Fibroblast of villous mesenchyme (primary cell): Measurements from ENCODE around the gene TFPT. TPM values are rescaled to one million over a fixed set of nuclear protein-coding genes. Genes with fewer than 3 reads are reported as not detected.

Source experiments
- DNase-seq: peaks from one replicate; pipeline ENCODE4 v3.0.0-alpha.2; 2010; ENCODE audit warnings: low read depth
- H3K4me3 ChIP-seq: 2 replicates; pipeline ENCODE4 v1.5.1; 2011; ENCODE audit warnings: low read depth, mild to moderate bottlenecking, low read length
- CTCF ChIP-seq: IDR thresholded peaks from 2 replicates; pipeline ENCODE4 v1.5.1; 2012; ENCODE audit warnings: low read depth, mild to moderate bottlenecking, low read length; ENCODE audit not compliant: insufficient read depth
- total RNA-seq: library from RNA; depleted of rRNA; stranded (reverse); fragments of >200 nt; gene quantifications from 2 replicates; pipeline ENCODE4 v1.2.3, GENCODE V29; 2012

Gene TFPT
- total RNA-seq: 17.7 and 20.9 TPM in 2 replicates

- DNase-seq: peak; percentile 99
- TF ChIP-seq CTCF: no peak
- H3K4me3 ChIP-seq: peak within 1 kb of the TSS; percentile 86
These were observed at the start of gene TFPT, which contains the start of gene PRPF31 for GRCh38 chr19:54115109-54116063. TSS of gene TFPT (minus strand) at chr19:54115657. CDS start at chr19:54115269, 388 bp downstream. TSS of gene PRPF31 (plus strand) at chr19:54115754. CDS start at chr19:54118279, 2,525 bp downstream.

GRCh38 chr19:54165222-54165621 lies 49.8 kb upstream of the TFPT start:
- DNase-seq: no peak
- no peak for TF ChIP-seq CTCF
- H3K4me3 ChIP-seq: no peak overlapping the region

- peak; percentile 34 for DNase-seq
- TF ChIP-seq CTCF: no peak
- H3K4me3 ChIP-seq: peak overlapping the region; percentile 23
These were observed 49.1 kb upstream of the TFPT start for GRCh38 chr19:54164369-54165068.

- H3K4me3 ChIP-seq: peak overlapping the region; percentile 69
- TF ChIP-seq CTCF: no peak
- no peak for DNase-seq
These were observed 47.4 kb upstream of the TFPT start for GRCh38 chr19:54162884-54163283.

DNA sequence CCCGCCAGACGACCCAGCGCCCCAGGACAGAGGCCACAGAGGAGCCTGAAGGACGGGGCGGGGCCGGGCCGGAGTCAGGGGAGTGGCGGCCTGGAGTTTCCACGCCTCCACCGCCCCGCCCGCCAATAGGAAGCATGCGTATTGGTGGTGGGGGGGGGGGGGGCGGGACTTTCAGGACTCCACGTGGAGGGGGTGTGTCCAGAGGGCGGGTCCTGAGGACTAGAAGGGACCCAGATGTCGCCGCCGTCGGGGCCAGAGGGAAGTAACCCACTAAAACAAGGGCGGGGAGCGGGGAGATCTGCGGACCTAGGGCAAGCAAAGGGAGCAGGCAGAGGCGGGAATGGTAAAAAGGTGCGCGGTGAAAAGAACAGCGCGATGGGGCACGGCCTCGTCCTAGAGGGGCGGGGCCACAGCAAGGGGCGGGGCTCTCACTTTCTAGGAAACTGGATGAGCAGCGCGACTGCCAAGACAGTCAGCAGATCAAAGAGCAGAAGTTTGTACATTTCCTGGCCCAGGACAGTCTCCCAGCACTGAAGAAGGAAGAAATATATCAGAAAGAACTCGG lies 46.9 kb upstream of the TFPT start:
- DNase-seq: peak; percentile 80
- peak overlapping the region; percentile 69 for H3K4me3 ChIP-seq
- TF ChIP-seq CTCF: no peak

DNA sequence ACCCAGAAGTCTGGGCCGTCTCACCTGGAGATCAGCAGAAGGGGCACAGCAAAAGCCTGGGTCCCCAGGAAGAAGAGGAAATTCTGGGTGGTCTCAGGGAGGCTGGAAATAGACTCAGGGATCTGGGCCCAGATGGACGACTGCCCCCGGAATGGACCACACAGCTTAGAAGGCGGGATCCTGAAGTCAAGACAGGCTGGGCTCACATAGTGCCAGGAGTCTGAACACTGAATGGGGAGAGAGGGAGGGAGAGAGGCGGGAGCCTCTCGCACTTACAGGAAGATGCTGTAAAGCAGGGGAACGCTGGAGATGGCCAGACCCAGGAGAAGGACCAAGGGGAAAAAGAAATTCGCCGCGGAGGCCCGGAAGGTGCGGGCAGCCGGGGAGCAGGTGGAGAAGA lies 45.4 kb upstream of the TFPT start:
- peak overlapping the region; percentile 71 for H3K4me3 ChIP-seq
- TF ChIP-seq CTCF: no peak
- no peak for DNase-seq
